HEK293 (cell line): ENCODE measurements around the gene ADAMTSL2.

Source experiments
- GFI1B ChIP-seq: fragments of 450-650 bp; formaldehyde crosslinking; IDR thresholded peaks from 2 replicates; pipeline ENCODE4 v1.5.1; 2016; ENCODE audit warnings: missing biosample characterization, missing genetic modification characterization
- PRDM10 ChIP-seq: fragments of 450-650 bp; formaldehyde crosslinking; IDR thresholded peaks from 2 replicates; pipeline ENCODE4 v1.5.1; 2016; ENCODE audit warnings: missing biosample characterization, missing genetic modification characterization
- REST ChIP-seq: fragments of 450-650 bp; formaldehyde crosslinking; IDR thresholded peaks from 2 replicates; pipeline ENCODE4 v1.5.1; 2016; ENCODE audit warnings: missing biosample characterization, missing genetic modification characterization
- TCF7L2 ChIP-seq: IDR thresholded peaks from 2 replicates; pipeline ENCODE4 v1.6.1; 2011; ENCODE audit warnings: low read depth, mild to moderate bottlenecking, inconsistent platforms, low read length, moderate library complexity, borderline replicate concordance
- TRIM28 ChIP-seq: IDR thresholded peaks from 2 replicates; pipeline ENCODE4 v1.6.1; 2011; ENCODE audit warnings: low read length, control low read depth, borderline replicate concordance
- ZBTB20 ChIP-seq: fragments of 450-650 bp; formaldehyde crosslinking; IDR thresholded peaks from 2 replicates; pipeline ENCODE4 v1.5.1; 2016; ENCODE audit warnings: missing biosample characterization, missing genetic modification characterization
- ZNF501 ChIP-seq: fragments of 450-650 bp; formaldehyde crosslinking; IDR thresholded peaks from 2 replicates; pipeline ENCODE4 v1.5.1; 2016; ENCODE audit warnings: missing biosample characterization, missing genetic modification characterization
- TF ChIP-seq, protein P1 (sequence below): fragments of 450-650 bp; formaldehyde crosslinking; IDR thresholded peaks from 2 replicates; pipeline ENCODE4 v1.5.1; 2016; ENCODE audit warnings: missing biosample characterization, missing genetic modification characterization
- TF ChIP-seq, protein P2 (sequence below): fragments of 450-650 bp; formaldehyde crosslinking; IDR thresholded peaks from 2 replicates; pipeline ENCODE4 v1.5.1; 2016; ENCODE audit warnings: missing biosample characterization, missing genetic modification characterization

- TF ChIP-seq, protein P1, sequence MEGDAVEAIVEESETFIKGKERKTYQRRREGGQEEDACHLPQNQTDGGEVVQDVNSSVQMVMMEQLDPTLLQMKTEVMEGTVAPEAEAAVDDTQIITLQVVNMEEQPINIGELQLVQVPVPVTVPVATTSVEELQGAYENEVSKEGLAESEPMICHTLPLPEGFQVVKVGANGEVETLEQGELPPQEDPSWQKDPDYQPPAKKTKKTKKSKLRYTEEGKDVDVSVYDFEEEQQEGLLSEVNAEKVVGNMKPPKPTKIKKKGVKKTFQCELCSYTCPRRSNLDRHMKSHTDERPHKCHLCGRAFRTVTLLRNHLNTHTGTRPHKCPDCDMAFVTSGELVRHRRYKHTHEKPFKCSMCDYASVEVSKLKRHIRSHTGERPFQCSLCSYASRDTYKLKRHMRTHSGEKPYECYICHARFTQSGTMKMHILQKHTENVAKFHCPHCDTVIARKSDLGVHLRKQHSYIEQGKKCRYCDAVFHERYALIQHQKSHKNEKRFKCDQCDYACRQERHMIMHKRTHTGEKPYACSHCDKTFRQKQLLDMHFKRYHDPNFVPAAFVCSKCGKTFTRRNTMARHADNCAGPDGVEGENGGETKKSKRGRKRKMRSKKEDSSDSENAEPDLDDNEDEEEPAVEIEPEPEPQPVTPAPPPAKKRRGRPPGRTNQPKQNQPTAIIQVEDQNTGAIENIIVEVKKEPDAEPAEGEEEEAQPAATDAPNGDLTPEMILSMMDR (tag by site-specific recombination), result no peak
- TF ChIP-seq PRDM10 (tag by site-specific recombination) (no peak), ZNF501 (tag by site-specific recombination) (no peak), REST (no peak), TRIM28 (no peak), GFI1B (tag by site-specific recombination) (no peak), ZBTB20 (tag by site-specific recombination) (no peak), TCF7L2 (no peak)
- TF ChIP-seq, protein P2, sequence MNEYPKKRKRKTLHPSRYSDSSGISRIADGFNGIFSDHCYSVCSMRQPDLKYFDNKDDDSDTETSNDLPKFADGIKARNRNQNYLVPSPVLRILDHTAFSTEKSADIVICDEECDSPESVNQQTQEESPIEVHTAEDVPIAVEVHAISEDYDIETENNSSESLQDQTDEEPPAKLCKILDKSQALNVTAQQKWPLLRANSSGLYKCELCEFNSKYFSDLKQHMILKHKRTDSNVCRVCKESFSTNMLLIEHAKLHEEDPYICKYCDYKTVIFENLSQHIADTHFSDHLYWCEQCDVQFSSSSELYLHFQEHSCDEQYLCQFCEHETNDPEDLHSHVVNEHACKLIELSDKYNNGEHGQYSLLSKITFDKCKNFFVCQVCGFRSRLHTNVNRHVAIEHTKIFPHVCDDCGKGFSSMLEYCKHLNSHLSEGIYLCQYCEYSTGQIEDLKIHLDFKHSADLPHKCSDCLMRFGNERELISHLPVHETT (tag by site-specific recombination), result no peak
Measured at GRCh38 chr9:133487331-133487725, 47.2 kb upstream of the ADAMTSL2 start.
